IPS-18a (cell line): ENCODE data around the gene ABCB9.
"Not testable (repeated sequence)": the region's sequence is repeated elsewhere in the genome, so short reads cannot be mapped to it uniquely, and the experiment has no call there.

Source experiments
- H3K27ac ChIP-seq: one replicate; pipeline ENCODE4 v1.5.1; 2013; ENCODE audit warnings: low read length
- H3K27me3 ChIP-seq: one replicate; pipeline ENCODE4 v1.6.1; 2013; ENCODE audit warnings: mild to moderate bottlenecking, low read length; ENCODE audit not compliant: control insufficient read depth, insufficient read depth
- H3K36me3 ChIP-seq: one replicate; pipeline ENCODE4 v1.6.1; 2013; ENCODE audit warnings: low read depth, low read length; ENCODE audit not compliant: control insufficient read depth
- H3K4me1 ChIP-seq: one replicate; pipeline ENCODE4 v1.6.1; 2013; ENCODE audit warnings: low read depth, low read length; ENCODE audit not compliant: control insufficient read depth
- H3K4me3 ChIP-seq: one replicate; pipeline ENCODE4 v1.5.1; 2013; ENCODE audit warnings: low read length
- H3K9ac ChIP-seq: one replicate; pipeline ENCODE4 v1.6.1; 2013; ENCODE audit warnings: mild to moderate bottlenecking, low read length, moderate library complexity
- H3K9me3 ChIP-seq: one replicate; pipeline ENCODE4 v1.6.1; 2013; ENCODE audit warnings: low read depth, low read length; ENCODE audit not compliant: control insufficient read depth

The ABCB9 gene

GRCh38 chr12:122918827-122919226 is 47.4 kb downstream of the ABCB9 start:
- H3K27ac ChIP-seq = no peak overlapping the region
- H3K9me3 ChIP-seq = no peaks in the 10 kb centered on the region
- H3K36me3 ChIP-seq = no peaks in the 10 kb centered on the region
- no peaks in the 10 kb centered on the region for H3K27me3 ChIP-seq
- H3K4me3 ChIP-seq = no peak overlapping the region
- H3K4me1 ChIP-seq = no peaks in the 10 kb centered on the region
- H3K9ac ChIP-seq = no peak overlapping the region

- H3K9ac ChIP-seq = no peak overlapping the region
- H3K4me1 ChIP-seq = no peaks in the 10 kb centered on the region
- no peak overlapping the region for H3K27ac ChIP-seq
- no peaks in the 10 kb centered on the region for H3K9me3 ChIP-seq
- no peaks in the 10 kb centered on the region for H3K27me3 ChIP-seq
- no peak overlapping the region for H3K4me3 ChIP-seq
- H3K36me3 ChIP-seq = no peaks in the 10 kb centered on the region
Observed at GRCh38 chr12:122917507-122918121, 48.6 kb downstream of the ABCB9 start.

- no peaks in the 10 kb centered on the region for H3K27me3 ChIP-seq
- H3K36me3 ChIP-seq = no peaks in the 10 kb centered on the region
- H3K4me1 ChIP-seq = peaks cover 11% of the 10 kb centered on the region
- H3K9ac ChIP-seq = no peak overlapping the region
- H3K27ac ChIP-seq = no peak overlapping the region
- H3K9me3 ChIP-seq = no peaks in the 10 kb centered on the region
- H3K4me3 ChIP-seq = no peak overlapping the region
Observed at GRCh38 chr12:122909442-122910288, 56.6 kb downstream of the ABCB9 start.

- Histone ChIP-seq H3K9ac (no peak overlapping the region), H3K4me1 (peaks cover 11% of the 10 kb centered on the region), H3K4me3 (no peak overlapping the region), H3K27ac (no peak overlapping the region), H3K36me3 (no peaks in the 10 kb centered on the region), H3K27me3 (no peaks in the 10 kb centered on the region), H3K9me3 (no peaks in the 10 kb centered on the region)
Observed at GRCh38 chr12:122908915-122909314, 57.3 kb downstream of the ABCB9 start.

- H3K9ac ChIP-seq, H3K27ac ChIP-seq, H3K4me3 ChIP-seq, H3K27me3 ChIP-seq, H3K36me3 ChIP-seq, H3K9me3 ChIP-seq: not testable (repeated sequence)
- peaks cover 13% of the 10 kb centered on the region for H3K4me1 ChIP-seq
Observed at GRCh38 chr12:122905258-122905657, 61.0 kb downstream of the ABCB9 start.

GRCh38 chr12:122903693-122904034 is 62.6 kb downstream of the ABCB9 start:
- no peaks in the 10 kb centered on the region for H3K9me3 ChIP-seq
- no peaks in the 10 kb centered on the region for H3K27me3 ChIP-seq
- no peak overlapping the region for H3K27ac ChIP-seq
- H3K36me3 ChIP-seq = no peaks in the 10 kb centered on the region
- H3K9ac ChIP-seq = no peak overlapping the region
- H3K4me1 ChIP-seq = peaks cover 5% of the 10 kb centered on the region
- H3K4me3 ChIP-seq = no peak overlapping the region

- Histone ChIP-seq H3K27me3 (no peaks in the 10 kb centered on the region), H3K27ac (no peak overlapping the region), H3K36me3 (no peaks in the 10 kb centered on the region), H3K4me3 (no peak overlapping the region), H3K9me3 (no peaks in the 10 kb centered on the region), H3K4me1 (peaks cover 5% of the 10 kb centered on the region), H3K9ac (no peak overlapping the region)
Observed at GRCh38 chr12:122902854-122903692, 63.2 kb downstream of the ABCB9 start.

GRCh38 chr12:122899887-122900286 is 66.4 kb downstream of the ABCB9 start:
- Histone ChIP-seq H3K27me3 (peaks cover 26% of the 10 kb centered on the region), H3K9ac (no peak overlapping the region), H3K4me3 (no peak overlapping the region), H3K4me1 (peaks cover 5% of the 10 kb centered on the region), H3K9me3 (no peaks in the 10 kb centered on the region), H3K36me3 (no peaks in the 10 kb centered on the region), H3K27ac (no peak overlapping the region)

- Histone ChIP-seq H3K4me1 (peaks cover 9% of the 10 kb centered on the region), H3K27me3 (peaks cover 40% of the 10 kb centered on the region), H3K36me3 (no peaks in the 10 kb centered on the region), H3K27ac (no peak overlapping the region), H3K9ac (no peak overlapping the region), H3K9me3 (no peaks in the 10 kb centered on the region), H3K4me3 (no peak overlapping the region)
Observed at GRCh38 chr12:122896662-122897061, 69.6 kb downstream of the ABCB9 start.

- Histone ChIP-seq H3K27ac (no peak within 1 kb of the TSS), H3K27me3 (peaks cover 42% of the 10 kb centered on the region), H3K4me1 (peaks cover 16% of the 10 kb centered on the region)
Observed at GRCh38 chr12:122895704-122896636, 70.3 kb downstream of the ABCB9 start, which contains the start of gene VPS37B. Gene VPS37B (minus strand): TSS chr12:122896124. CDS start chr12:122896062, 62 bp downstream.

GRCh38 chr12:122895320-122895703 is 71.0 kb downstream of the ABCB9 start:
- Histone ChIP-seq H3K27ac (no peak overlapping the region), H3K36me3 (no peaks in the 10 kb centered on the region), H3K4me1 (peaks cover 22% of the 10 kb centered on the region), H3K27me3 (peaks cover 48% of the 10 kb centered on the region), H3K9me3 (no peaks in the 10 kb centered on the region), H3K9ac (peak overlapping the region; percentile 67), H3K4me3 (peak overlapping the region; percentile 72)

More at GRCh38 chr12:122895704-122896636, 70.3 kb downstream of the ABCB9 start, which contains the start of gene VPS37B:
- H3K4me3 ChIP-seq = peak within 1 kb of the TSS; percentile 72
- H3K9me3 ChIP-seq = no peaks in the 10 kb centered on the region
- peak within 1 kb of the TSS; percentile 67 for H3K9ac ChIP-seq
- no peaks in the 10 kb centered on the region for H3K36me3 ChIP-seq
